Activated B cell treated with CpG ODN at 0.5 μM for 24 hours (primary cell): Measurements from ENCODE around the gene NSD1. TPM values are rescaled to one million over a fixed set of nuclear protein-coding genes. Genes with fewer than 3 reads are reported as not detected.

Source experiments
- ATAC-seq: fragments of 200-7000 bp; cut with Tn5 transposase; one replicate; pipeline ENCODE4 v1.10.0; 2021; ENCODE audit warnings: low read depth, mild to moderate bottlenecking, moderate library complexity
- CTCF ChIA-PET: fragments of 350-600 bp; sonication (Branson Sonifier 250); formaldehyde crosslinking; loops from one replicate; lab custom pipeline; 2021; ENCODE audit warnings: antibody characterized with exemption; lab: Charles Lee
- POLR2A ChIA-PET: fragments of 350-600 bp; sonication (Branson Sonifier 250); formaldehyde crosslinking; loops from one replicate; lab custom pipeline; 2021; ENCODE audit warnings: antibody characterized with exemption; lab: Charles Lee
- DNase-seq: peaks from one replicate; pipeline ENCODE4 v3.0.0; 2022
- H3K27ac Mint-ChIP-seq: one replicate; pipeline ENCODE4 v1.8.0; 2020; ENCODE audit warnings: mixed read lengths
- H3K27me3 Mint-ChIP-seq: one replicate; pipeline ENCODE4 v1.8.0; 2021; ENCODE audit warnings: mixed read lengths
- H3K36me3 Mint-ChIP-seq: one replicate; pipeline ENCODE4 v1.8.0; 2021; ENCODE audit warnings: low read depth, mixed read lengths
- H3K4me1 Mint-ChIP-seq: one replicate; pipeline ENCODE4 v1.8.0; 2021; ENCODE audit warnings: mixed read lengths
- H3K4me3 Mint-ChIP-seq: one replicate; pipeline ENCODE4 v1.8.0; 2020; ENCODE audit warnings: mild to moderate bottlenecking, mixed read lengths
- H3K9me3 Mint-ChIP-seq: one replicate; pipeline ENCODE4 v1.8.0; 2020; ENCODE audit warnings: mixed read lengths
- intact Hi-C: fragments of 100-400 bp; cut with micrococcal nuclease; formaldehyde crosslinking; loops from one replicate; pipeline ENCODE4 v1.15.1; 2024
- total RNA-seq: library from RNA; stranded (reverse); gene quantifications from 2 replicates; pipeline ENCODE4 v1.2.3, GENCODE V29; 2022
- TF ChIP-seq, protein P1 (sequence below): fragments of 200-600 bp; IDR thresholded peaks from one replicate; pipeline ENCODE4 v1.8.0; 2022; ENCODE audit warnings: antibody characterized with exemption, mild to moderate bottlenecking

The NSD1 gene
- total RNA-seq, 1 donor from 2014 or later, result 108 TPM

DNA sequence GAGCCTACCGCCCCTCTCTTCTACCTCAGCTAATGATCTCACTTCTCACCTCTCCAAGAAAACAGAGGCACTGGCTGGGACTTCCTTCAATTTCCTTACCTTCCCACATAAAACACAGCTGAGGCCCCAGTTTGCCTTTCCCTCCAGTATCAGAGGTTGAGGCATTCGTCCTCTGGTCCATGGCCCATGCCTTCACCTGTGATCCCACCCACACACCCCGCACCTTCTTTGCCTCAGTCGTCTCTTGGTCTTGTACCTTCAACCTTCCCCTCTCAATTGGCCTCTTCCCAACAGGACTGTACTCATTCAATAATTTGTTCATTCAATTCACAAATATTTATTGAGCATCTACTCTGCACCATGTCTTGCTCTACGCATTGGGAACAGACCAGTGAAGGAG, 11.0 kb upstream of the NSD1 start:
- Mint-ChIP-seq H3K4me1 (peaks cover 17% of the 10 kb centered on the region), H3K27me3 (no peaks in the 10 kb centered on the region), H3K36me3 (no peaks in the 10 kb centered on the region), H3K4me3 (no peak overlapping the region), H3K27ac (no peak overlapping the region), H3K9me3 (no peaks in the 10 kb centered on the region)
- intact Hi-C loops, result no loop called here
- ChIA-PET CTCF (interaction anchor here (0.7 kb wide), 1 partner anchor 24 kb away, joined by 5 read pairs; no protein-coding TSS in a partner anchor), POLR2A (interaction anchor here (1.3 kb wide), 1 partner anchor 12 kb away, joined by 4 read pairs; the partner anchor contains the start of gene NSD1)
- DNase-seq, result no peak
- no peak for ATAC-seq
- TF ChIP-seq, protein P1, sequence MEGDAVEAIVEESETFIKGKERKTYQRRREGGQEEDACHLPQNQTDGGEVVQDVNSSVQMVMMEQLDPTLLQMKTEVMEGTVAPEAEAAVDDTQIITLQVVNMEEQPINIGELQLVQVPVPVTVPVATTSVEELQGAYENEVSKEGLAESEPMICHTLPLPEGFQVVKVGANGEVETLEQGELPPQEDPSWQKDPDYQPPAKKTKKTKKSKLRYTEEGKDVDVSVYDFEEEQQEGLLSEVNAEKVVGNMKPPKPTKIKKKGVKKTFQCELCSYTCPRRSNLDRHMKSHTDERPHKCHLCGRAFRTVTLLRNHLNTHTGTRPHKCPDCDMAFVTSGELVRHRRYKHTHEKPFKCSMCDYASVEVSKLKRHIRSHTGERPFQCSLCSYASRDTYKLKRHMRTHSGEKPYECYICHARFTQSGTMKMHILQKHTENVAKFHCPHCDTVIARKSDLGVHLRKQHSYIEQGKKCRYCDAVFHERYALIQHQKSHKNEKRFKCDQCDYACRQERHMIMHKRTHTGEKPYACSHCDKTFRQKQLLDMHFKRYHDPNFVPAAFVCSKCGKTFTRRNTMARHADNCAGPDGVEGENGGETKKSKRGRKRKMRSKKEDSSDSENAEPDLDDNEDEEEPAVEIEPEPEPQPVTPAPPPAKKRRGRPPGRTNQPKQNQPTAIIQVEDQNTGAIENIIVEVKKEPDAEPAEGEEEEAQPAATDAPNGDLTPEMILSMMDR, result no peak

GRCh38 chr5:177123789-177124485, 9.6 kb upstream of the NSD1 start:
- no peaks in the 10 kb centered on the region for H3K36me3 Mint-ChIP-seq
- CTCF ChIA-PET, result interaction anchor here (1.3 kb wide), 1 partner anchor 12 kb away, joined by 4 read pairs; no protein-coding TSS in a partner anchor
- no peaks in the 10 kb centered on the region for H3K9me3 Mint-ChIP-seq
- ATAC-seq (peak; percentile 66), DNase-seq (no peak)
- peak overlapping the region; percentile 59 for H3K4me3 Mint-ChIP-seq
- H3K27me3 Mint-ChIP-seq, result no peaks in the 10 kb centered on the region
- intact Hi-C loops, result loop anchor here (1.0 kb wide), 1 partner anchor 9 kb away; the partner anchor contains the start of gene NSD1
- H3K27ac Mint-ChIP-seq, result peak overlapping the region; percentile 82
- peaks cover 24% of the 10 kb centered on the region for H3K4me1 Mint-ChIP-seq
- TF ChIP-seq, protein P1, result no peak
- POLR2A ChIA-PET, result interaction anchor here (0.7 to 1.5 kb wide), 4 partner anchors 9 to 178 kb away, joined by 3 to 24 read pairs (median 5); partner anchors contain the start of gene NSD1

DNA sequence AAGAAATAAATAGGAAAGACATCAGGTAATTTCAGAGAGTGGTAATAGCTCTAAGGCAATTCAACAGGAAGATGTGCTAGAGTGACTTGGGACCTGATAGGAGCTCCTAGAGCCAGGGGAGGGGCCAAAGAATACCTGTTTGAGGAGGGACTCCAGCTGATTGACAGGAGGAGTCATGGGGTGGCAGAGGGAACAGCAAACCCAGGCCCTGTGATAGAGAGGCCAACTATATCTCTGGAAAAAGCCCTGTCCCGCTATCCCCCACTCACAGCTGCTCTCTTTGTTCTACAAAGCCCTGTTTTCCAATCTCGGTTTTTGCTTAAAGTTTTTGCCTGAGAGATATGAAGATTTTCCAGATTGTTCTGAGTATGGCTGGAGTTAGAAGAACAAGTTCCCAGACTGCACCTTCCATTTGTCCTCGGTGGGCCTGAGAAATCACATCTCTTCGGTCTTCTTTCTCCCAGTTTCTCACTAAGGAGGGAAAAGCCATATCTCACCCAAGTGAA, 9.0 kb upstream of the NSD1 start:
- H3K4me1 Mint-ChIP-seq, result peaks cover 30% of the 10 kb centered on the region
- no peak for DNase-seq
- intact Hi-C loops, result loop anchor here (1.0 kb wide), 1 partner anchor 9 kb away; the partner anchor contains the start of gene NSD1
- POLR2A ChIA-PET, result interaction anchor here (0.7 to 1.5 kb wide), 4 partner anchors 9 to 177 kb away, joined by 3 to 24 read pairs (median 5); partner anchors contain the start of gene NSD1
- peak; percentile 90 for ATAC-seq
- peak overlapping the region; percentile 82 for H3K27ac Mint-ChIP-seq
- H3K4me3 Mint-ChIP-seq, result peak overlapping the region; percentile 59
- CTCF ChIA-PET, result interaction anchor here (1.3 kb wide), 1 partner anchor 13 kb away, joined by 4 read pairs; no protein-coding TSS in a partner anchor
- no peaks in the 10 kb centered on the region for H3K9me3 Mint-ChIP-seq
- TF ChIP-seq, protein P1, result no peak
- no peaks in the 10 kb centered on the region for H3K27me3 Mint-ChIP-seq
- no peaks in the 10 kb centered on the region for H3K36me3 Mint-ChIP-seq

GRCh38 chr5:177126771-177127170, 6.8 kb upstream of the NSD1 start:
- H3K4me1 Mint-ChIP-seq, result peaks cover 39% of the 10 kb centered on the region
- no peaks in the 10 kb centered on the region for H3K9me3 Mint-ChIP-seq
- ChIA-PET CTCF (no interaction called here), POLR2A (interaction anchor here (0.6 kb wide), 1 partner anchor 52 kb away, joined by 3 read pairs; no protein-coding TSS in a partner anchor)
- H3K27me3 Mint-ChIP-seq, result no peaks in the 10 kb centered on the region
- no peak overlapping the region for H3K27ac Mint-ChIP-seq
- H3K4me3 Mint-ChIP-seq, result no peak overlapping the region
- no peaks in the 10 kb centered on the region for H3K36me3 Mint-ChIP-seq
- DNase-seq, result no peak
- no peak for ATAC-seq
- TF ChIP-seq, protein P1, result no peak
- intact Hi-C loops, result no loop called here

DNA sequence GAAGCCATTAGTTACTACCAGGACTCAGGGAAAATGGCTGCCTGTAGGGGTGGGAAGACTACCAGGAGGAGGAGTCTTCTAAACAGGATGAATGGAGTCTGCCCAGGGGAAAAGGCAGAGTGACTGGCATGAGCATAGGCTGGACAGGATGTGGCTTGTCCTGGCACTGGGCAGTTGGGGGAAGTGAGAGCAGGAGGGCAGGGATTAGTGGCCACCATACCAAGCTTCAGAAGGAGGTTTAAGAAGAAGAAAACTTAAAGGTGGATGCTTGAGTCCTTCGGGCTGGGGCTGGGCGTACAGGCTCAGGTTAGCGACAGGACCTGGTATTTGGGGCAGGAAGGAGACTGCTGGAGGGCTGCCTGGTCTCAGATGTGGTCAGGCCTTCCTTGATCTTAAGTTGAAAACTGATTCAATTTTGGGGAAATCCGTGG, 5.0 kb upstream of the NSD1 start:
- intact Hi-C loops, result no loop called here

More for the DNA sequence above, 5.0 kb upstream of the NSD1 start:
- CTCF ChIA-PET, result interaction anchor here (1.3 kb wide), 2 partner anchors 15 to 16 kb away, joined by 3 to 6 read pairs; no protein-coding TSS in a partner anchor
- TF ChIP-seq, protein P1, result no peak
- no peaks in the 10 kb centered on the region for H3K9me3 Mint-ChIP-seq
- POLR2A ChIA-PET, result interaction anchor here (0.5 to 0.8 kb wide), 2 partner anchors 9 to 19 kb away, joined by 3 to 4 read pairs; no protein-coding TSS in a partner anchor
- ATAC-seq, result no peak
- peaks cover 38% of the 10 kb centered on the region for H3K4me1 Mint-ChIP-seq
- no peak for DNase-seq
- H3K27ac Mint-ChIP-seq, result peak overlapping the region; percentile 13
- H3K4me3 Mint-ChIP-seq, result no peak overlapping the region
- H3K36me3 Mint-ChIP-seq, result no peaks in the 10 kb centered on the region
- no peaks in the 10 kb centered on the region for H3K27me3 Mint-ChIP-seq
